Measurements from ENCODE around the gene GMPS.
"Not testable (repeated sequence)": the region's sequence is repeated elsewhere in the genome, so short reads cannot be mapped to it uniquely, and the experiment has no call there.

The GMPS gene

DNA sequence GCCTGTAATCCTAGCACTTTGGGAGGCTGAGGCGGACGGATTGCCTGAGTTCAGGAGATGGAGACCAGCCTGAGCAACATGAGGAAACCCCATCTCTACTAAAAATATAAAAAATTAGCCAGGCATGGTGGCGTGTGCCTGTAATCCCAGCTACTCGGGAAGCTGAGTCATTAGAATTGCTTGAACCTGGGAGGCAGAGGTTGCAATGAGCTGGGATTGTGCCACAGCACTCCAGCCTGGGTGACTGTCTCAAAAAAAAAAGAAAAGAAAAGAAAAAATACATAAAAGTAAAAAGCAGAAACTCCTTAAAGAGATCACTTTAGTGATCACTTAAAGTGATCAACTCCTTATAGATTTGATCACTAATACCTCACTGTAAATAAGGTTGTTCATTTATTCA is 78.0 kb downstream of the GMPS start:
- H3K27ac ChIP-seq (ENCODE audit: low read depth, low read length) = no peak overlapping the region
- H3K4me3 ChIP-seq (ENCODE audit: low read depth in 1 of 2, low read length in 2 of 2) = no peak overlapping the region
- H3K4me1 ChIP-seq (ENCODE audit: insufficient read depth, low read length) = no peaks in the 10 kb centered on the region
- H3K9ac ChIP-seq (ENCODE audit: low read length) = no peak overlapping the region
- H3K36me3 ChIP-seq (ENCODE audit: insufficient read depth, low read length) = no peaks in the 10 kb centered on the region
- H3K27me3 ChIP-seq (ENCODE audit: control insufficient read depth in 1 of 2, insufficient read depth in 2 of 2, low read length in 2 of 2) = no peaks in the 10 kb centered on the region
- H3K9me3 ChIP-seq (ENCODE audit: low read length) = no peaks in the 10 kb centered on the region

DNA sequence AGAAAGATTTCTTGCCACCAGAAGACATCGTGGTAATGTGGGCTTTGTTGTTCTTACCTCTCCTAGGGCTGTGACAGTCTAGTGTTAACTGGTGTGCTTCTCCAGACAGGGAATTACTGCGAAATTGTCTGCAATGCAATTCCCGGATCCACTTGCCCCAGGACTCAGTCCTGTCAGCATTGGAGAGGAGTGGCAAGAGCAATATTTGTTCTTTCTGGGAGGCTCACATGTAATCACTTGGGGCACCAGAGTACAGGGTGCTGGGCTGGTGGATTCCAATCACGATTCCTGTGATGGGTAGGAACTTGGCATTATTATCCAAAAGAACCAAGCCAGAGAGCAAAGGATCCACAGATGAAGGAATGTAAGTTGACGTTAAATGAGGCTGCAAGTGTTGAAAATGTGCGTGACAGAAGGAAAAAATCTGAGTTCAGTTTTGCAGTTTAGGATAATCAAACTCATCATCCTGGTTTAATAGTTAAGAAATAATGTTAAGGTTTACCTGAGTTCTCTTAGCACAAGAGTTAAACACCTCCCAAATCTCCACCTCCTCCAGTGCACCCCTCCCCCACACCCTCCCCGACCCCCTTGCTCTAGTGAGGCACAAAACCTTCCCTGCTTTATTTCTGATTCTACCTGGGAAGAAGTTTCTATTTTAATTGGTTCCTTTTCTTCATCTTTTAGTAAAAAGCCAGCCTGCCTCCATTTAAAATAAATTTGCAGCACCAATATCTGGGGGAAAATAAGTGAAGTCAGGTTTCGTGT is 79.2 kb downstream of the GMPS start:
- Histone ChIP-seq H3K27me3 (ENCODE audit: control insufficient read depth in 1 of 2, insufficient read depth in 2 of 2, low read length in 2 of 2) (no peaks in the 10 kb centered on the region), H3K9me3 (ENCODE audit: low read length) (no peaks in the 10 kb centered on the region), H3K36me3 (ENCODE audit: insufficient read depth, low read length) (no peaks in the 10 kb centered on the region), H3K4me1 (ENCODE audit: insufficient read depth, low read length) (no peaks in the 10 kb centered on the region), H3K9ac (ENCODE audit: low read length) (no peak overlapping the region), H3K27ac (ENCODE audit: low read depth, low read length) (no peak overlapping the region), H3K4me3 (ENCODE audit: low read depth in 1 of 2, low read length in 2 of 2) (no peak overlapping the region)

DNA sequence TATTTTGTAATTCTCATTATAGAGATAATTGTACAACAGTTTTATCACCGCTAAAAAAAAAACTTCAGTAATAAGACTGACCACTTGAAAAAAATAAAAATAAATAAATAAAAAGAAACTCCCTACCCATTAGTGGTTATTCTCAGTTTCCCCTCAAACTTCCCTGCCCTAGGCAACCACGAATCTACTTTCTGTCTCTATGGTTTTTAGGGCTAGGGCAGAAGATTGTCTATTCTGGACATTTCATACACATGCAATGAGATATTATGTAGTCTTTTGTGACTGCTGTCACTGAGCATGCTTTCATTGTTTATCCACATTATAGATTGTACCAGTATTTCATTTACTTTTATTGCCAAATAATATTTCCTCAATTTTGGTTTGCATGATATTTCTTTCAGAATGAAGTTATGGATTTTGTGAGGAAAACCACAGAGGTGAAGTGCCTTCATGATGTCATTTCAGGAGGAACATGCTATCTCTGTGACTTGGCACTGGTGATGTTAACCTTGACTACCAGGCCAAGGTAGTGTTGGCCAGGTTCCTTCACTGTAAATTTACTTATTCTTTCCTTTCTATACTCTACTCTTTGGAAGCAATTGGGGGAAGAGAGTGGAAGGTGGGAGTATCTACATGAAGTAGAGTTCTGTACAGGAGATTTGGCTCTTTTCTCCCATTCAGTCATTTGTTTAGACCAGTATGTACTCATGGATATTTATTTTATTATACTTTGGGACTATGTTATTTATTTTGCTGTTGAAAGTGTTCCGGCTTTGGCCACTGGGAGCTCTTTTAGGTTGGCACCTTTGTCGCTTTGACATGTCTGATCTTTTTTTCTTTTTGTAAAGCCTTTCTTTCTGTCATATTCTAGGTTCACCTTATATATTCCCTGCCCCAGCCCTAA is 86.3 kb downstream of the GMPS start:
- Histone ChIP-seq H3K36me3 (ENCODE audit: insufficient read depth, low read length) (no peaks in the 10 kb centered on the region), H3K9me3 (ENCODE audit: low read length) (no peaks in the 10 kb centered on the region), H3K4me3 (ENCODE audit: low read depth in 1 of 2, low read length in 2 of 2) (no peak overlapping the region), H3K4me1 (ENCODE audit: insufficient read depth, low read length) (peaks cover 11% of the 10 kb centered on the region), H3K9ac (ENCODE audit: low read length) (no peak overlapping the region), H3K27me3 (ENCODE audit: control insufficient read depth in 1 of 2, insufficient read depth in 2 of 2, low read length in 2 of 2) (no peaks in the 10 kb centered on the region), H3K27ac (ENCODE audit: low read depth, low read length) (no peak overlapping the region)

DNA sequence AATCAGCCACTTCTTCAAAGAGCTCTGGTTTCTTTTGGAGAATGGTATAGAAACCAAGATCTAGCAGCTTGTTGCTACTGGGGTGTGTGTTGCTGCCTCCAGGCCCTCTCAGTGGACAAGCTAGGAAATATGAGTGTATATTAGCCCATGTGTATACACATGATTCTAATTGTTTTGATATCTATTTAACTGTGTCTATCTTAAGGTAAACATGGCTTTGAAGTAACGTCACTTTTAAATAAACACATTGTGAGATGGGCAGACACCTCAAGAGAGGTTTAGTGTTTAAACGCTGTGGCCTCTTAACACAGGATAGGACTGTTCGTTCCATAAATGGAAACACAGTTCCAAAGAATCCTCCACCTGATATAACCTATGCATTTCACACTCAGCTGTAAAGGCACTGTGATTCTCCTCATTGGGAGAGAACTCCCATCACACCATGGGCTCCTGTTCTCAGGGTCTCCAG is 87.0 kb downstream of the GMPS start:
- Histone ChIP-seq H3K4me1 (ENCODE audit: insufficient read depth, low read length) (peaks cover 11% of the 10 kb centered on the region), H3K9ac (ENCODE audit: low read length) (no peak overlapping the region), H3K36me3 (ENCODE audit: insufficient read depth, low read length) (no peaks in the 10 kb centered on the region), H3K27me3 (ENCODE audit: control insufficient read depth in 1 of 2, insufficient read depth in 2 of 2, low read length in 2 of 2) (no peaks in the 10 kb centered on the region), H3K9me3 (ENCODE audit: low read length) (no peaks in the 10 kb centered on the region), H3K27ac (ENCODE audit: low read depth, low read length) (no peak overlapping the region), H3K4me3 (ENCODE audit: low read depth in 1 of 2, low read length in 2 of 2) (no peak overlapping the region)

DNA sequence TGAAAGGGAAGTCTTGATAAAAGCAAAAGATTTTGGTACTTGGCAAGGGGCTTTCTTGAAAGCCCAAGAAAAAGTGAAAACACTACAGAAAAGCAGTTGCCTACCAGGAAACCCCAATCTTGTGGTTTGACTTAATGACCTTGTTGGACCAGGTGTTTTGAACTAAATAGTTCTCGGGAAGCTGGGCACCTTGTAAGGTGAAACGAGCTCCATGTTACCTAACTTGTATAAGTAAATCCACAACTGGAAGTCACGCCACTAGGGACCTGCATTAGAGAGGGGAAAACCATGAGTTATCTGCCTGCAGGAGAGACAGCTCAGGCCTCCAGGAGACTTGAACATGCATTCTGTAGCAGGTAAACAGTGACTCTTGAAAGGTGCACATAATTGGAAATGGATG is 88.2 kb downstream of the GMPS start:
- no peak overlapping the region for H3K4me3 ChIP-seq (ENCODE audit: low read depth in 1 of 2, low read length in 2 of 2)
- no peaks in the 10 kb centered on the region for H3K9me3 ChIP-seq (ENCODE audit: low read length)
- H3K27ac ChIP-seq (ENCODE audit: low read depth, low read length) = no peak overlapping the region
- peaks cover 11% of the 10 kb centered on the region for H3K4me1 ChIP-seq (ENCODE audit: insufficient read depth, low read length)
- no peaks in the 10 kb centered on the region for H3K36me3 ChIP-seq (ENCODE audit: insufficient read depth, low read length)
- no peaks in the 10 kb centered on the region for H3K27me3 ChIP-seq (ENCODE audit: control insufficient read depth in 1 of 2, insufficient read depth in 2 of 2, low read length in 2 of 2)
- no peak overlapping the region for H3K9ac ChIP-seq (ENCODE audit: low read length)

DNA sequence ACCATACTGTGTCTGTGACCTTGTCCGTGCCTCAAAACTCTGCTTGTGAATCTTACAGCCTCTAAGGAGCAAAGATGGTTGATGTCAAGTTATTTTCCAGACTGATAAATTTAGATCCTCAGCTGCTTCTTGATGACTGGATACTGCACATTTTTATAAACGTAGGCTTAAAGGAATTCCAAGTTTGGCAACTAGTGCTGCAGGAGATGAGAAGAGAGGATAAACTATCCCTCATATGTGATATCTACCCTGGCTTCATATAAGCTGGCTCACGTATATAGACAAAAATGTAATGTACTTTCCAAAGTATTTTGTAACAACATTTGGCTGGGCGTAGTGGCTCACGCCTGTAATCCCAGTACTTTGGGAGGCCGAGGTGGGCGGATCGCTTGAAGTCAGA is 89.6 kb downstream of the GMPS start:
- no peaks in the 10 kb centered on the region for H3K36me3 ChIP-seq (ENCODE audit: insufficient read depth, low read length)
- no peak overlapping the region for H3K27ac ChIP-seq (ENCODE audit: low read depth, low read length)
- H3K9ac ChIP-seq (ENCODE audit: low read length) = no peak overlapping the region
- H3K4me3 ChIP-seq (ENCODE audit: low read depth in 1 of 2, low read length in 2 of 2) = no peak overlapping the region
- peaks cover 11% of the 10 kb centered on the region for H3K4me1 ChIP-seq (ENCODE audit: insufficient read depth, low read length)
- no peaks in the 10 kb centered on the region for H3K27me3 ChIP-seq (ENCODE audit: control insufficient read depth in 1 of 2, insufficient read depth in 2 of 2, low read length in 2 of 2)
- H3K9me3 ChIP-seq (ENCODE audit: low read length) = no peaks in the 10 kb centered on the region

DNA sequence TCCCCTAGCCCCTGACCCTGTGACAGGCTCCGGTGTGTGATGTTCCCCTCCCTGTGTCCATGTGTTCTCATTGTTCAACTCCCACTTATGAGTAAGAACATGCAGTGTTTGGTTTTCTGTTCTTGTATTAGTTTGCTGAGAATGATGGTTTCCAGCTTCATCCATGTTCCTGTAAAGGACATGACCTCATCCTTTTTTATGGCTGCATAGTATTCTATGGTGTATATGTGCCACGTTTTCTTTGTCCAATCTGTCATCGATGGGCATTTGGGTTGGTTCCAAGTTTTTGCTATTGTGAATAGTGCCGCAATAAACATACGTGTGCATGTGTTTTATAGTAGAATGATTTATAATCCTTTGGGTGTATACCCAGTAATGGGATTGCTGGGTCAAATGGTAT is 90.6 kb downstream of the GMPS start:
- not testable (repeated sequence) for H3K36me3 ChIP-seq (ENCODE audit: insufficient read depth, low read length); H3K27me3 ChIP-seq (ENCODE audit: control insufficient read depth in 1 of 2, insufficient read depth in 2 of 2, low read length in 2 of 2); H3K27ac ChIP-seq (ENCODE audit: low read depth, low read length); H3K4me3 ChIP-seq (ENCODE audit: low read depth in 1 of 2, low read length in 2 of 2); H3K9me3 ChIP-seq (ENCODE audit: low read length); H3K9ac ChIP-seq (ENCODE audit: low read length)
- peaks cover 11% of the 10 kb centered on the region for H3K4me1 ChIP-seq (ENCODE audit: insufficient read depth, low read length)

DNA sequence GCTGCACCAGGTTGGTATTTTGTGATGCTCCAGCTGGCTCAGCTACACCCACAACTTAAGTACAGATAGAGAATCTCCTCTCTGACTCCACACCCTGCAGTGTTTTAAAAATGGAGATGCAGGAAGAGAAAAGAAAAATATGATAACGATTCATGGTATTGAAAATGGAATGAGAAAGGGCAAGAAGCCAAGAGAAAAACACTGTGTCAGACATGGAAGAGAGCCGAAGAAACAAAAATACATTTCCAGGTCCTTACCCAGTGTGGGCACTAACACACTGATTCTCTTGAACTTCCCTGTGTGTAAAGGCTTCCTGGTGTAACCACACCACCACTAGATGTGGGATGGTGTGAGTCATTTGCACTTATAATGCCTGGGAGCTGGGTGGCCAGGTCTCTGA is 93.1 kb downstream of the GMPS start:
- Histone ChIP-seq H3K4me1 (ENCODE audit: insufficient read depth, low read length) (no peaks in the 10 kb centered on the region), H3K9me3 (ENCODE audit: low read length) (no peaks in the 10 kb centered on the region), H3K9ac (ENCODE audit: low read length) (no peak overlapping the region), H3K27ac (ENCODE audit: low read depth, low read length) (no peak overlapping the region), H3K4me3 (ENCODE audit: low read depth in 1 of 2, low read length in 2 of 2) (no peak overlapping the region), H3K36me3 (ENCODE audit: insufficient read depth, low read length) (no peaks in the 10 kb centered on the region), H3K27me3 (ENCODE audit: control insufficient read depth in 1 of 2, insufficient read depth in 2 of 2, low read length in 2 of 2) (no peaks in the 10 kb centered on the region)

DNA sequence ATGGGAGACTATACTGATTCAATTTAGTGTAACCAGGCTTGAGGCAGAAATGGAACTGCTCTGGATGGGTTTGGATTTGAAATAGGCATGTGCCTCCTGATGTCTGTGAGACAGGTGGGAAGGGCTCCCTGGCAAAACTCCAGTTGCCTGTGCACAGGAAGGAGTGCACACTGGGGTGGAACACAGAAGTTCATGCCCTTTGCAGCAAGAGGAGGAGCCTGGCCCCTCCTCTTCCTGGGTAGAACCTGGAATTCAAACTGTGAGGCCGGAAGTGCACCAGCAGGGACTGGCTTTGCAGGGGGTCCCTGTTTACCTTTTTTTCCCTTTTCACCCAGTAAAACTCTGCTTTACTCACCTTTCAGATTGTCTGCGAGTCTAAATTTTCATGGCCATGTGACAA is 99.9 kb downstream of the GMPS start:
- no peak overlapping the region for H3K27ac ChIP-seq (ENCODE audit: low read depth, low read length)
- H3K4me1 ChIP-seq (ENCODE audit: insufficient read depth, low read length) = no peaks in the 10 kb centered on the region
- H3K9ac ChIP-seq (ENCODE audit: low read length) = no peak overlapping the region
- peaks cover 5% of the 10 kb centered on the region for H3K9me3 ChIP-seq (ENCODE audit: low read length)
- H3K4me3 ChIP-seq (ENCODE audit: low read depth in 1 of 2, low read length in 2 of 2) = no peak overlapping the region
- no peaks in the 10 kb centered on the region for H3K36me3 ChIP-seq (ENCODE audit: insufficient read depth, low read length)
- no peaks in the 10 kb centered on the region for H3K27me3 ChIP-seq (ENCODE audit: control insufficient read depth in 1 of 2, insufficient read depth in 2 of 2, low read length in 2 of 2)

DNA sequence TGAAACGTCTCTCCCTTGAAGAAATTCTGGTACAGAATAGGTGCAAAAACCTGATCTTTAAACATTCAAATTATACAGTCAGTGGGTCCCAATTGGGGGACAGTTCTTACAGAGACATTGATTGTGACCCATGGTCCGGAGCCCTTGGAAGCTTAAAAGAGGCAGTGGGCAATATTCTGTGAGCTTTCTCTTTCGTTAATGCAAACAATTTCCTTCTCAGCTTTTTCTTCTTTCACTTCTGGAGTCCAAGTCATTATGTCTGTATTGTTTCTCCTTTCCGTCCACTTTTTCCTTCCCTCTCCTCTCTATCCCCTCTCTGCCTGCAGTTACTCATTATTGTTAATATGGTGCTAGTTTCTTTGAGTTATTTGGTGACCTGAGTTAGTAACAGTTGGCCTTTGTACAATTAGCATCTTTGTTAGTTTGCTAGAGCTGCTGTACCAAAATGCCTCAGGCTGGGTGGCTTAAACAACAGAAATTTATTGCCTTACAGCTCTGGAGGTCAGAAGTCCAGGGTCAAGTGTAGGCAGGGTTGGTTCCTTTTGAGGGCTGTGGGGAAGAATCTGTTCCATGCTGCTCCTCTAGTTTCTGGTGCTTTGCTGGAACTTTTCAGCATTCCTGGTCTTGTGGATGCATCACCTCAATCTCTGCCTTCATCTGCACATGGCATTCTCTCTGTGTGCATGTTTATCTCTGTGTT is 102.6 kb downstream of the GMPS start:
- Histone ChIP-seq H3K9me3 (ENCODE audit: low read length) (peaks cover 5% of the 10 kb centered on the region), H3K27me3 (ENCODE audit: control insufficient read depth in 1 of 2, insufficient read depth in 2 of 2, low read length in 2 of 2) (no peaks in the 10 kb centered on the region), H3K27ac (ENCODE audit: low read depth, low read length) (no peak overlapping the region), H3K9ac (ENCODE audit: low read length) (no peak overlapping the region), H3K4me1 (ENCODE audit: insufficient read depth, low read length) (no peaks in the 10 kb centered on the region), H3K4me3 (ENCODE audit: low read depth in 1 of 2, low read length in 2 of 2) (no peak overlapping the region), H3K36me3 (ENCODE audit: insufficient read depth, low read length) (no peaks in the 10 kb centered on the region)

DNA sequence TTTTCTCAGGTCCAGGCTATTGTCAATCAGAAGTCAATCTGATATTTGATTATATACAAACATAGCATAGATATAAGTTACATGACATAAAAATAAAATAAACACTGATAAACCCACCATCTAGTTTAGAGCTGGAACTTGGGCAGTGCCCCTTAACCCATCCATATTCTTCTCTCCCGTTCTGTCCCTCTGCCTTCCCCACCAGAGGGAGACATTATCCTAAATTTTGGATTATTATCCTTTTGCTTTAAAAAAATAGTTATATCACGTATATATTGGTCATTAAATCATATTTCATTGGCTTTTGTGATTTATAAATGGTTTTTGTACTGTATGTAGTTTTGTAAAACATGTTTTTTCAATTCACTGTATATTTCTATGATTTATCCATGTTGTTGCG is 107.9 kb downstream of the GMPS start:
- Histone ChIP-seq H3K4me1 (ENCODE audit: insufficient read depth, low read length) (no peaks in the 10 kb centered on the region), H3K9ac (ENCODE audit: low read length) (no peak overlapping the region), H3K36me3 (ENCODE audit: insufficient read depth, low read length) (no peaks in the 10 kb centered on the region), H3K27ac (ENCODE audit: low read depth, low read length) (no peak overlapping the region), H3K4me3 (ENCODE audit: low read depth in 1 of 2, low read length in 2 of 2) (no peak overlapping the region), H3K27me3 (ENCODE audit: control insufficient read depth in 1 of 2, insufficient read depth in 2 of 2, low read length in 2 of 2) (no peaks in the 10 kb centered on the region), H3K9me3 (ENCODE audit: low read length) (no peaks in the 10 kb centered on the region)

Measured in muscle layer of colon (tissue), 2 donors.